ENCODE data around the gene LRIG1.

Gene LRIG1

GRCh38 chr3:66500576-66501482, at the start of gene LRIG1:
Gene LRIG1, minus strand, starts transcription at chr3:66501022. Its CDS starts 615 bp downstream, at chr3:66500407.
- DNase-seq (ENCODE audit: low read depth, low spot score), result peak; percentile 63
- H3K4me3 ChIP-seq (ENCODE audit: low read depth, low read length), result peak within 1 kb of the TSS; percentile 81
- ChIA-PET CTCF (interaction anchor here (1.9 to 2.6 kb wide), 2 partner anchors 93 to 321 kb away, joined by 5 to 11 read pairs; no protein-coding TSS in a partner anchor), POLR2A (no interaction called here)
- TF ChIP-seq CTCF (IDR thresholded peaks at IDR 0.05; ENCODE audit: insufficient read depth, low read length, missing control alignments), result peak; percentile 68

GRCh38 chr3:66544619-66545429, 44.0 kb upstream of the LRIG1 start:
- no peak overlapping the region for H3K4me3 ChIP-seq (ENCODE audit: low read depth, low read length)
- TF ChIP-seq CTCF (IDR thresholded peaks at IDR 0.05; ENCODE audit: insufficient read depth, low read length, missing control alignments), result no peak
- ChIA-PET CTCF (interaction anchor here (0.6 to 3.7 kb wide), 3 partner anchors 16 to 277 kb away, joined by 3 to 12 read pairs (median 3); no protein-coding TSS in a partner anchor), POLR2A (no interaction called here)
- no peak for DNase-seq (ENCODE audit: low read depth, low spot score)

- no peak for DNase-seq (ENCODE audit: low read depth, low spot score)
- CTCF ChIA-PET, result interaction anchor here (0.7 to 1.0 kb wide), 2 partner anchors 134 to 280 kb away, joined by 3 to 6 read pairs; no protein-coding TSS in a partner anchor
- POLR2A ChIA-PET, result no interaction called here
- no peak overlapping the region for H3K4me3 ChIP-seq (ENCODE audit: low read depth, low read length)
- TF ChIP-seq CTCF (IDR thresholded peaks at IDR 0.05; ENCODE audit: insufficient read depth, low read length, missing control alignments), result no peak
Observed at GRCh38 chr3:66542153-66542552, 41.3 kb upstream of the LRIG1 start.

- no peak for DNase-seq (ENCODE audit: low read depth, low spot score)
- ChIA-PET POLR2A (no interaction called here), CTCF (no interaction called here)
- no peak for TF ChIP-seq CTCF (IDR thresholded peaks at IDR 0.05; ENCODE audit: insufficient read depth, low read length, missing control alignments)
- H3K4me3 ChIP-seq (ENCODE audit: low read depth, low read length), result no peak overlapping the region
Observed at GRCh38 chr3:66539466-66539989, 38.7 kb upstream of the LRIG1 start.

GRCh38 chr3:66538390-66538789, 37.6 kb upstream of the LRIG1 start:
- no peak for TF ChIP-seq CTCF (IDR thresholded peaks at IDR 0.05; ENCODE audit: insufficient read depth, low read length, missing control alignments)
- H3K4me3 ChIP-seq (ENCODE audit: low read depth, low read length), result no peak overlapping the region
- CTCF ChIA-PET, result interaction anchor here (1.0 kb wide), 1 partner anchor 15 kb away, joined by 3 read pairs; no protein-coding TSS in a partner anchor
- POLR2A ChIA-PET, result no interaction called here
- DNase-seq (ENCODE audit: low read depth, low spot score), result no peak

Measured in AG04449 (cell line).